Measurements from ENCODE around the gene POLR2J2. TPM values are rescaled to one million over a fixed set of nuclear protein-coding genes. Genes with fewer than 3 reads are reported as not detected.
"Not testable (repeated sequence)": the region's sequence is repeated elsewhere in the genome, so short reads cannot be mapped to it uniquely, and the experiment has no call there.

POLR2J2 gene
- 29.2 and 35.2 TPM in 2 replicates for total RNA-seq

GRCh38 chr7:102671166-102671955 lies at the start of gene POLR2J2:
Gene POLR2J2 (minus strand): TSS chr7:102671663. CDS start chr7:102671601, 62 bp downstream.
- Mint-ChIP-seq H3K27ac (peak within 1 kb of the TSS; percentile 50), H3K4me3 (peak within 1 kb of the TSS; percentile 70)
- H3K9me3 Mint-ChIP-seq; H3K36me3 Mint-ChIP-seq (ENCODE audit: low read depth); intact Hi-C loops (cut with micrococcal nuclease); H3K27me3 Mint-ChIP-seq; POLR2A ChIA-PET; CTCF ChIA-PET; H3K4me1 Mint-ChIP-seq: not testable (repeated sequence)
- peak; percentile 59 for DNase-seq
- ATAC-seq (ENCODE audit: low read depth): peak; percentile 85

GRCh38 chr7:102718491-102718890 lies 47.0 kb upstream of the POLR2J2 start:
- DNase-seq, CTCF ChIA-PET: not testable (repeated sequence)

GRCh38 chr7:102715718-102716117 lies 44.3 kb upstream of the POLR2J2 start:
- CTCF ChIA-PET; H3K4me1 Mint-ChIP-seq; intact Hi-C loops (cut with micrococcal nuclease); POLR2A ChIA-PET; H3K27me3 Mint-ChIP-seq; H3K4me3 Mint-ChIP-seq; DNase-seq; H3K9me3 Mint-ChIP-seq; H3K27ac Mint-ChIP-seq; H3K36me3 Mint-ChIP-seq (ENCODE audit: low read depth): not testable (repeated sequence)
- ATAC-seq (ENCODE audit: low read depth): peak; percentile 53

More at GRCh38 chr7:102718491-102718890, 47.0 kb upstream of the POLR2J2 start:
- H3K9me3 Mint-ChIP-seq; H3K36me3 Mint-ChIP-seq (ENCODE audit: low read depth); H3K27ac Mint-ChIP-seq; POLR2A ChIA-PET; H3K4me3 Mint-ChIP-seq; H3K4me1 Mint-ChIP-seq; ATAC-seq (ENCODE audit: low read depth); H3K27me3 Mint-ChIP-seq; intact Hi-C loops (cut with micrococcal nuclease): not testable (repeated sequence)

GRCh38 chr7:102714774-102715522 lies 43.5 kb upstream of the POLR2J2 start:
- H3K27ac Mint-ChIP-seq; H3K4me1 Mint-ChIP-seq; H3K4me3 Mint-ChIP-seq; H3K9me3 Mint-ChIP-seq; H3K27me3 Mint-ChIP-seq; POLR2A ChIA-PET; H3K36me3 Mint-ChIP-seq (ENCODE audit: low read depth); intact Hi-C loops (cut with micrococcal nuclease); DNase-seq; CTCF ChIA-PET; ATAC-seq (ENCODE audit: low read depth): not testable (repeated sequence)

GRCh38 chr7:102713691-102714080 lies 42.2 kb upstream of the POLR2J2 start:
- intact Hi-C loops (cut with micrococcal nuclease); H3K4me1 Mint-ChIP-seq; H3K27me3 Mint-ChIP-seq; CTCF ChIA-PET; H3K36me3 Mint-ChIP-seq (ENCODE audit: low read depth); H3K9me3 Mint-ChIP-seq; H3K27ac Mint-ChIP-seq; POLR2A ChIA-PET; DNase-seq; H3K4me3 Mint-ChIP-seq: not testable (repeated sequence)
- ATAC-seq (ENCODE audit: low read depth): peak; percentile 53

GRCh38 chr7:102713011-102713690 lies 41.7 kb upstream of the POLR2J2 start:
- CTCF ChIA-PET; intact Hi-C loops (cut with micrococcal nuclease); H3K27me3 Mint-ChIP-seq; H3K36me3 Mint-ChIP-seq (ENCODE audit: low read depth); H3K27ac Mint-ChIP-seq; H3K9me3 Mint-ChIP-seq; POLR2A ChIA-PET; DNase-seq; H3K4me3 Mint-ChIP-seq; H3K4me1 Mint-ChIP-seq: not testable (repeated sequence)
- peak; percentile 70 for ATAC-seq (ENCODE audit: low read depth)

- H3K4me1 Mint-ChIP-seq; H3K36me3 Mint-ChIP-seq (ENCODE audit: low read depth); H3K27ac Mint-ChIP-seq; ATAC-seq (ENCODE audit: low read depth); CTCF ChIA-PET; H3K4me3 Mint-ChIP-seq; H3K27me3 Mint-ChIP-seq; H3K9me3 Mint-ChIP-seq; DNase-seq; POLR2A ChIA-PET; intact Hi-C loops (cut with micrococcal nuclease): not testable (repeated sequence)
Measured at GRCh38 chr7:102698962-102699750, 27.7 kb upstream of the POLR2J2 start.

- ATAC-seq (ENCODE audit: low read depth); H3K9me3 Mint-ChIP-seq; H3K4me3 Mint-ChIP-seq; POLR2A ChIA-PET; intact Hi-C loops (cut with micrococcal nuclease); H3K4me1 Mint-ChIP-seq; CTCF ChIA-PET; H3K27ac Mint-ChIP-seq; H3K36me3 Mint-ChIP-seq (ENCODE audit: low read depth); DNase-seq; H3K27me3 Mint-ChIP-seq: not testable (repeated sequence)
Measured at GRCh38 chr7:102697642-102698512, 26.4 kb upstream of the POLR2J2 start.

GRCh38 chr7:102696009-102696408 lies 24.5 kb upstream of the POLR2J2 start:
- H3K27ac Mint-ChIP-seq: not testable (repeated sequence)

GRCh38 chr7:102695033-102695552 lies 23.6 kb upstream of the POLR2J2 start:
- POLR2A ChIA-PET; H3K27ac Mint-ChIP-seq; H3K36me3 Mint-ChIP-seq (ENCODE audit: low read depth); intact Hi-C loops (cut with micrococcal nuclease); DNase-seq; CTCF ChIA-PET; H3K4me3 Mint-ChIP-seq; H3K4me1 Mint-ChIP-seq; H3K9me3 Mint-ChIP-seq; H3K27me3 Mint-ChIP-seq: not testable (repeated sequence)
- peak; percentile 31 for ATAC-seq (ENCODE audit: low read depth)

More at GRCh38 chr7:102696009-102696408, 24.5 kb upstream of the POLR2J2 start:
- H3K9me3 Mint-ChIP-seq; intact Hi-C loops (cut with micrococcal nuclease); H3K36me3 Mint-ChIP-seq (ENCODE audit: low read depth); ATAC-seq (ENCODE audit: low read depth); DNase-seq; H3K27me3 Mint-ChIP-seq; H3K4me3 Mint-ChIP-seq; POLR2A ChIA-PET; CTCF ChIA-PET; H3K4me1 Mint-ChIP-seq: not testable (repeated sequence)

GRCh38 chr7:102694008-102694407 lies 22.5 kb upstream of the POLR2J2 start:
- H3K4me1 Mint-ChIP-seq; POLR2A ChIA-PET; DNase-seq; H3K27ac Mint-ChIP-seq; H3K9me3 Mint-ChIP-seq; H3K27me3 Mint-ChIP-seq; CTCF ChIA-PET; H3K4me3 Mint-ChIP-seq; H3K36me3 Mint-ChIP-seq (ENCODE audit: low read depth); intact Hi-C loops (cut with micrococcal nuclease); ATAC-seq (ENCODE audit: low read depth): not testable (repeated sequence)
